ENCODE data around the gene ZNF385B.

Gene ZNF385B

GRCh38 chr2:179554639-179555386 is 306.6 kb downstream of the ZNF385B start:
- no peak for DNase-seq (ENCODE audit: low read depth)

- DNase-seq (ENCODE audit: low read depth) = no peak
These were observed 308.0 kb downstream of the ZNF385B start for GRCh38 chr2:179553382-179553781.

DNA sequence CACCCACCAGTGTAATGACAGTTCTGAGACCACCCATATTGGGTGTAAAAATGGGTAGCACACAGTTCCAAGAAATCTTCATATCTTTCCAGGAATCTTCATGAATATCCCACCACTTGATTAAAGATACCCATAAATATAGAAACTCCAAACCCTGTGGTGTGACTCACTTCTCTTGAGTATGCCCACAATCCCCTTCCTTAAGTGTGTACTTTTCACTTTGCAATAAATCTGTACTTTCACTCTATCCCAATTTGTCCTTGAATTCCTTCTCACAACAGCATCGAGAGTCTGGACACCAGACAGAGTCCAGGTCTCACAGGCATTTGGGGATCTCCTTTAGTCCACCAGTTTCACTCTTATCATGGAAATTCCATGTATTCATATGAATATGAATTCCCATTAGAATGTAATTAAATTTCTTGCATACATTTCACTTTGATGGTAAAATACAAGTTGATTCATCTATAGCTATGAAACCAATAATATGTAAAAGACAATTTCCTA is 309.8 kb downstream of the ZNF385B start:
- DNase-seq (ENCODE audit: low read depth) = no peak

GRCh38 chr2:179550849-179551248 is 310.6 kb downstream of the ZNF385B start:
- DNase-seq (ENCODE audit: low read depth) = no peak

- DNase-seq (ENCODE audit: low read depth) = no peak
These were observed 311.2 kb downstream of the ZNF385B start for GRCh38 chr2:179550214-179550613.

DNA sequence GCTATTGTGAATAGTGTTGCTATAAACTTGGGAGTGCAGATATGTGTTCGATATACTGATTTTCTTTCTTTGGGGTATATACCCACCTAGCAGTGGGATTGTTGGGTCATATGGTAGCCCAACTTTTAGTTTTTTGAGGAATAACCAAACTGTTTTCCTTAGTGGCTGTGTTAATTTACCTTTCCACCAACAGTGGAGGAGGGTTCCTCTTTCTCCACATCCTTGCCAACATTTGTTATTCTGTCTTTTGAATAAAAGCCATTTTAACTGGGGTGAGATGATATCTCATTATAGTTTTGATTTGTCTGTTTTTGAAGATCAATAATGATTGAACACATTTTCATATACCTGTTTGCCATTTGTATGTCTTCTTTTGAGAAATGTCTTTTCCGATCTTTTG is 314.8 kb downstream of the ZNF385B start:
- DNase-seq (ENCODE audit: low read depth) = no peak

GRCh38 chr2:179545024-179545423 is 316.4 kb downstream of the ZNF385B start:
- no peak for DNase-seq (ENCODE audit: low read depth)

GRCh38 chr2:179543361-179543901 is 318.0 kb downstream of the ZNF385B start:
- DNase-seq (ENCODE audit: low read depth) = no peak

GRCh38 chr2:179541586-179541985 is 319.8 kb downstream of the ZNF385B start:
- DNase-seq (ENCODE audit: low read depth) = no peak

DNA sequence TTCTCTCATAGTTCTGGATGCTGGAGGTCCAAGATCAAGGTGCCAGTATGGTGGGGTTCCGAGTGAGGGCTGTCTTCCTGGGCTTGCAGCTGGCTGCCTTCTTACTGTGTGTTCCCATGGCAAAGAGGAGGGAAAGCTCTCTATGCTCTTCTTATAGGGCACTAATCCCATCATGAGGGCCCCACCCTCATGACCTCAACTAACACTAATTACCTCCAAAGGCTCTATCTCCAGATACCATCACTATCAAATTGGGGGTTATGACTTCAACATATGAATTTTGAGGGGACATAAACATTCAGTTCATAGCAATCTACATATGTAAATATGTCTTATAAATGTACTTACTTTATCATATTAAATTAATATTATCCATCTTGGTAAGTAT is 322.3 kb downstream of the ZNF385B start:
- no peak for DNase-seq (ENCODE audit: low read depth)

GRCh38 chr2:179538406-179539123 is 322.8 kb downstream of the ZNF385B start:
- no peak for DNase-seq (ENCODE audit: low read depth)

GRCh38 chr2:179536185-179536584 is 325.2 kb downstream of the ZNF385B start:
- DNase-seq (ENCODE audit: low read depth) = no peak

DNA sequence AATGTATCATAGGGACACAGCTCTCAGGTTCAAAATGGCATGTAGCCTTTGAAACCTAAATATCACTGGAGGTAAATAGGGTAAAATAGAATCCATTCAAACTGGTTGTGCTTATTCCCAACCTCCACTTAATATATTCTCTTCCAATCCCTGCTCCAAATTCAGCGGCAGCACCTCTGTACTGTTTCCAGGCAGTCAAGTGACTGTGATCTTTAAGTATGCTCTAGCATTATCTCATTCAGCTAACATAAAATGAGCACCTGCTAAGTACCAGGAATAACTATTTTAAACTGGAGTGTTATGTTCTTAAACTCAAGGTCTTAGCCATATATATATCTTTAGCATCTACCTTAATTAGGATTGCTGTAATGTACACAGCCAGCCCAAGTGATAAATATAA is 327.5 kb downstream of the ZNF385B start:
- DNase-seq (ENCODE audit: low read depth) = no peak

- DNase-seq (ENCODE audit: low read depth) = no peak
These were observed 328.5 kb downstream of the ZNF385B start for GRCh38 chr2:179532863-179533278.

DNA sequence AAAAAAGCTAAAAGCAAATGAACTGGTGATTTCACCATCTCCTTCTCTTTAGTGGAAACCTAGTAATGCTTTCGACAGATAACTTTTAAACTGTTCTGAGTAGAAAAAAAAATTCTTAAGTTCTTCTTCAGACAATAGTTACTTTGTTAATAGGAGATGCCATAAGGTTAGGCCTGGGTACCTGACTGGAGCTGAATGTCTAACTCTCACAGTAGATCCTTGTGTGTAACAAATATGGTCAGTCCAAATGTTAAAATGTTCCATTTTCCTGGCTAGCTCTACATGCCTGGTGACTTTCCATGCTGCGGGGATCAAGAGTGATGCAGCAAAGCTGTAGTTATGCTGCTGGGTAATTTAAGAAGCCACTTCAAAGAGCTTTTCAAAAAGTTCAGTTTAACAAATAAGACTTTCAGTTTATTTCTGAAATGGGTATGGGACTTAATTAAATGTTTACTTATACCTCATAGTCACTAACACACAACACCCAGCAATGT is 332.8 kb downstream of the ZNF385B start:
- no peak for DNase-seq (ENCODE audit: low read depth)

GRCh38 chr2:179525340-179525739 is 336.1 kb downstream of the ZNF385B start:
- DNase-seq (ENCODE audit: low read depth) = no peak

- no peak for DNase-seq (ENCODE audit: low read depth)
These were observed 336.5 kb downstream of the ZNF385B start for GRCh38 chr2:179524809-179525339.

DNA sequence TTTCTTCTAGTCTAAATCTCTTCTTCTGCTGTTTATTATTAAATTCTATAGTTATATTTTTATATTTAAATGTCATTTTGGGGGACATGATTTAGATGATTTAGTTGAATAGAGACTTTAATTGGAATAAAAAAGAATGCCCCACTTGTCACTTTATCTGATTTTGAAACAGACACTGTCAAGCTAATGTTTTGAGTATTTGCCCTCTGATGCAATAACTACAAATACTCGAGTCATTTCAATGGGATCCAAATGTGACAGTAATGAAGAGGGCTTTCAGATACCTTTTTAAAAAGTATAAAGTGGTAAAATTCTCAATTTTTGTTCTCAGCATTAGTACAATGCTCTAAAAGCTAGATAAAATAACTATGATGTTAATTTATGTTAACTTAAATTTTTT is 339.5 kb downstream of the ZNF385B start:
- no peak for DNase-seq (ENCODE audit: low read depth)

DNA sequence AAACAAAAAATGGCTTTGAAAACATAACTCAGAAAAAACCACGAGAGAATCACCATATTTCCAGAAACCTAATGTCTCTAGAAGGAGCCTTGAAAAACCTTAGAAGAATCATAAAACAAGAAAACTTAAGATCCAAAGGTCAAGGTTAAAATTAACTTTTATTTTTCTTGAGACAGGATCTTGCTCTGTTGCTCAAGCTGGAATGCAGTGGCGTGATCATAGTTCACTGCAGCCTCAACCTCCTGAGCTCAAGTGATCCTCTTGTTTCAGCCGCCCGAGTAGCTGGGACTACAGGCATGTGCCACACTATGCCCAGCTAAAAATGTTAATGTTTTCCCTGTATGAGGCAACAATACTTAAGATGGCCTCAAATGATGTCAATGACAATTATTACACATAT is 342.6 kb downstream of the ZNF385B start:
- no peak for DNase-seq (ENCODE audit: low read depth)

DNA sequence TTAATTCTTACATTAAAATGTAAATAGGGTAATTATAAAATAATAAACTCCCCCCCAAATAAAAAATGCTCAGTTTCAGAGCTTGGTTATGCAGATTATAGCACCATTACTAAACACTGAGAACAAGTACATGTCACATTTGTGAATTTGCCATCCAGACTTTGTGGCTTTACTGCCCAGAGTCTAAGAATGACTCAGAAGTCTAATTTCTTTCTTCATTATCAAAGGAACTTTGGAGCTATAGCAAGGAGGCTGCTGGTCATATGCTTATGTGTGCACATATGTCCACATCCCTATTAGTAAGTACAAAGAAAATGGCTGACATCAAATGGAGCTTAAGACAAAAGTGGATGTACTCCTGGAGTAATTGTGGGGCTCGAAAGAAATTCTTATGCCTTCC is 348.2 kb downstream of the ZNF385B start:
- no peak for DNase-seq (ENCODE audit: low read depth)

DNA sequence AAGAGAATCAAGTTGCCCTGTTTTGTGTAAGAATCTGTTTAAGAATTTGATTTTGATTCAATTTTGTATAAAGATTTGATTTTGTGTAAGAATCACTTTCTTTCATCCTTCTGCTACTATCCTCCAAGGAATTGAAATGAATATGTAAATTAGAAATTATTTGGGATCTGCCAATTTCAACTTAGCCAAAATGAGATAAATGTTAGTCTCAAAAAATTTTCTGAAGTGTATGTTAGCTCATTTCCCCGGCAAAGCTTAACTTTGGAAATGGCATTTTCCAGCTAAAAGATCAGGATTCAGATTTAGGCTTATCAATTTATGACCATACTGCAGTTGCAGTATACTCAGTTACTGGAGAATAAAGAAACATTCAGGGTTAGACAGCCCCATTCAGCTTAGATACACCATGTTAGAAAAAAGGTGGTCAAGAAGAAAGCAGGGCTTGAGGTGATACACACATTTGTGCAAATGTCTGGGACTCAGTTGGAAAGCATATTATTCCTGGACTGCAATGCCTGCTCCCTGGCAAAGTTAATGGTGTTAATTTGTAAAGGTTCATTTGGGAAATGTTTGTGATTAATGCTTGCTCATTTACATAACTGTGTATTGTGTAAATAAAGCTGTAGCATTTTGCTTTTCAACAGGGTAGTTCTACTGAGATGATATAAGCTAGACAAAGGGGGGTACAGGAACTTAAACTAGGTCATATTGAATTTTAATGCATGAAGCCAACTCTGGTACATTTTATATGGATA is 349.0 kb downstream of the ZNF385B start:
- DNase-seq (ENCODE audit: low read depth) = no peak
